SH-SY5Y (cell line): ENCODE measurements around the gene CST3.

Source experiments
- GATA2 ChIP-seq: IDR thresholded peaks from 2 replicates; pipeline ENCODE4 v1.6.1; 2011; ENCODE audit warnings: mild to moderate bottlenecking, low read depth, low read length
- GATA3 ChIP-seq: IDR thresholded peaks from 2 replicates; pipeline ENCODE4 v1.6.1; 2011; ENCODE audit warnings: low read depth, mild to moderate bottlenecking, low read length, moderate library complexity

GRCh38 chr20:23649242-23649641 lies 11.5 kb upstream of the CST3 start:
- TF ChIP-seq GATA2, result no peak
- no peak for TF ChIP-seq GATA3
